Thymus (tissue), 11 donors: Measurements from ENCODE around the gene CLIC6. TPM values are rescaled to one million over a fixed set of nuclear protein-coding genes. Genes with fewer than 3 reads are reported as not detected.

Source experiments
- DNase-seq, 9 donors: peaks; one replicate each; pipeline ENCODE4 v3.0.0-alpha.2; 2013; ENCODE audit warnings: low spot score in 9 of 9, low read depth in 6 of 9, missing footprints in 1 of 9
- H3K27ac ChIP-seq, 2 donors: one replicate each; pipeline ENCODE4 v1.5.1; 2013; ENCODE audit warnings: control low read depth in 1 of 2, low read depth in 1 of 2, low read length in 1 of 2, mild to moderate bottlenecking in 1 of 2, moderate library complexity in 1 of 2
- H3K27me3 ChIP-seq, 2 donors: one replicate each; pipeline ENCODE4 v1.5.1; 2013; ENCODE audit warnings: low read length in 1 of 2; ENCODE audit not compliant: control insufficient read depth in 2 of 2, insufficient read depth in 1 of 2
- H3K36me3 ChIP-seq, 2 donors: one replicate each; pipeline ENCODE4 v1.5.1; 2013; ENCODE audit warnings: low read length in 1 of 2, mild to moderate bottlenecking in 1 of 2, moderate library complexity in 1 of 2; ENCODE audit not compliant: control insufficient read depth in 2 of 2, insufficient read depth in 2 of 2
- H3K4me1 ChIP-seq, 2 donors: one replicate each; pipeline ENCODE4 v1.5.1; 2013; ENCODE audit warnings: low read length in 2 of 2; ENCODE audit not compliant: control insufficient read depth in 2 of 2, insufficient read depth in 2 of 2
- H3K4me3 ChIP-seq, 2 donors: one replicate each; pipeline ENCODE4 v1.5.1; 2013; ENCODE audit warnings: low read length in 2 of 2, control low read depth in 1 of 2, mild to moderate bottlenecking in 1 of 2
- H3K9me3 ChIP-seq, 2 donors: one replicate each; pipeline ENCODE4 v1.5.1; 2013; ENCODE audit warnings: low read length in 1 of 2, mild to moderate bottlenecking in 1 of 2; ENCODE audit not compliant: control insufficient read depth in 2 of 2, insufficient read depth in 1 of 2
- WGBS: extraction: QIAGEN DNeasy Blood & Tissue Kit; methylation state at CpG from one replicate; pipeline ENCODE4 v1.1.7; 2013; 5-methylcytosine and 5-hydroxymethylcytosine counted together
- polyA plus RNA-seq: library from polyadenylated mRNA; stranded (reverse); fragments of 200-250 nt; gene quantifications from one replicate; pipeline ENCODE4 v1.2.3, GENCODE V29; 2013
- total RNA-seq: library from RNA; stranded (reverse); fragments of 120-200 nt; gene quantifications from one replicate; pipeline ENCODE4 v1.2.4, GENCODE V29; 2013
- donor health status: healthy.

The CLIC6 gene
- total and polyA plus RNA-seq, 2 donors, result 3.3 to 22.6 TPM

DNA sequence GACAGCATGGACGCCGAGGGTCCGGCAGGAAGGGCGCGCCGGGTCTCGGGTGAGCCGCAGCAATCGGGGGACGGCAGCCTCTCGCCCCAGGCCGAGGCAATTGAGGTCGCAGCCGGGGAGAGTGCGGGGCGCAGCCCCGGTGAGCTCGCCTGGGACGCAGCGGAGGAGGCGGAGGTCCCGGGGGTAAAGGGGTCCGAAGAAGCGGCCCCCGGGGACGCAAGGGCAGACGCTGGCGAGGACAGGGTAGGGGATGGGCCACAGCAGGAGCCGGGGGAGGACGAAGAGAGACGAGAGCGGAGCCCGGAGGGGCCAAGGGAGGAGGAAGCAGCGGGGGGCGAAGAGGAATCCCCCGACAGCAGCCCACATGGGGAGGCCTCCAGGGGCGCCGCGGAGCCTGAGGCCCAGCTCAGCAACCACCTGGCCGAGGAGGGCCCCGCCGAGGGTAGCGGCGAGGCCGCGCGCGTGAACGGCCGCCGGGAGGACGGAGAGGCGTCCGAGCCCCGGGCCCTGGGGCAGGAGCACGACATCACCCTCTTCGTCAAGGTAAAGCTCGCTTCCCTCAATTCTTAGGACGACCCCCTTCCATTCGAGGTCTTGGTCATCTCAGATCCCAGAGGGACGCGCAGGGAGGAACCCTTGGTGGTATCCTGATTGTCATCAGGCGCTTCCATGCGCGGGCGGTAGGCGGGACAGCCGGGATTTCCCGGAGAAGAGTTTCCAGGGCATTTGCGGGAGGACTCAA lies 1.6 kb downstream of the CLIC6 start:
- H3K4me1 ChIP-seq, result peaks cover 0 to 7% of the 10 kb centered on the region in 2 donors
- H3K4me3 ChIP-seq, result peak overlapping the region; percentile 22 to 28
- H3K27ac ChIP-seq, result no peak overlapping the region
- DNase-seq, result no peak
- WGBS, result 2% methylated on average over 70 of the region's 70 CpGs
- no peaks in the 10 kb centered on the region for H3K36me3 ChIP-seq
- H3K9me3 ChIP-seq, result peaks cover 0 to 2% of the 10 kb centered on the region in 2 donors
- peaks cover 50 to 85% of the 10 kb centered on the region in 2 donors for H3K27me3 ChIP-seq

DNA sequence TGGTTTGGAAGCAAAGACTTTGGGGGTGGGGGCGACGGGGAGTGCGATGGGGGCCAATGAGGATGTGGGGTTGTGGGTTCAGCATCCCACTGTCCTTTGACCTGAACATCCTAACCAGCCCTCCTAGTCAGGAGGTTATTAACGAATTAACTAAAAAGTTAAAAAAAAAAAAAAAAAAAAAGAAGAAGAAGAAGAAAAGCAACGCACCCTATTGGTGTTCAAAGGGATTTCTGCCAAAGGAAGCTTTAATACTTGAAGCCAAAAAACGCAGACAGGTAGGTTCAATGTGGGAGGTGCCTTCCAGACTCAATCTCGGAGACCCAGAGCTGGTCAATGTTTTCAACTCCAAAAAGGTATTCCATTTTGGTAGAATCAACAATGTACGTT lies 2.2 kb downstream of the CLIC6 start:
- DNase-seq, result no peak

DNA sequence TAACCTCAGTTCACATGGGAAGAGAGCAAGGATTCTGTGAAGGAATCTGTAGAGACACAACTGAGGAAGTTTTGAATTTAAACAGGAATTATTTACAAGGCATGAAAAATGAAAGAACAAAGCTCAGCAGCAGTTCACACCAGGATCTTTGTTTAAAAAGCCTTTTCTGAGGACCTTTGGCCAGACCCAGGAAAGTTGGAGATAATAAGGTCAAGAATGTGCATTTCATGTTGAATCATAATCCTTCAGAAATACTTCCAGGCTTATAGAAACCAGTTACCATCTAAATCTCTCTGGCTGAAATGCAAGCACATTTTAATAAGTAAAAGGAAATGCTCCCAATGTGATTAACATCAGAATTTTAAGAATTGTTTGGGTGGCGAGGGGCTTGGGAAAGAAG lies 2.7 kb downstream of the CLIC6 start:
- WGBS, result 91% methylated on average over 1 of the region's 1 CpG

More for the DNA sequence above, 2.2 kb downstream of the CLIC6 start:
- Histone ChIP-seq H3K27me3 (peaks cover 50 to 82% of the 10 kb centered on the region in 2 donors), H3K4me1 (peaks cover 0 to 7% of the 10 kb centered on the region in 2 donors), H3K36me3 (no peaks in the 10 kb centered on the region), H3K4me3 (peak overlapping the region in 1 of 2 donors; percentile 3), H3K9me3 (peaks cover 0 to 2% of the 10 kb centered on the region in 2 donors), H3K27ac (no peak overlapping the region)
- 13% methylated on average over 8 of the region's 8 CpGs for WGBS

DNA sequence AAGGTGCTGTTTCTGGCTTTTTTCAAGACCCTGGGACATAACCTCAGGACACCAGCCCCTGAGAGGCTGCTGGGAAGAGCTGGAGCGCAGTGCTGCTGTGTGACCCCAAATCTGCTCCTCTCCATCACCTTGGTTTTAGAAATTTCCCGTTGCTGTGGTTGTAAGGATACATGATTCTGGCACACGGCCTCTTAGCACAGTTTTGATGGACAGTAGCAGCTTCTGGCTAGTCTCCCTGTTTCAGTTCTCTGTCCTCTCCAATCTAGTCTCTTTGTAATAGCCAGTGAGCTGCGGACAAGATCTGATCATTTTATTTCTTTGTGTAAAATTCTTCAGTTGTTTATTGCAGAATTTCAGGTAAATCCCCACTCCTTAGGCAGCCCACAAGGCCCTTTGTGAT lies 3.1 kb downstream of the CLIC6 start:
- H3K27me3 ChIP-seq, result peaks cover 49 to 81% of the 10 kb centered on the region in 2 donors

More for the DNA sequence above, 2.7 kb downstream of the CLIC6 start:
- Histone ChIP-seq H3K36me3 (no peaks in the 10 kb centered on the region), H3K27me3 (peaks cover 50 to 84% of the 10 kb centered on the region in 2 donors), H3K9me3 (peaks cover 0 to 2% of the 10 kb centered on the region in 2 donors), H3K4me3 (no peak overlapping the region), H3K27ac (no peak overlapping the region), H3K4me1 (peaks cover 0 to 7% of the 10 kb centered on the region in 2 donors)
- DNase-seq, result no peak

DNA sequence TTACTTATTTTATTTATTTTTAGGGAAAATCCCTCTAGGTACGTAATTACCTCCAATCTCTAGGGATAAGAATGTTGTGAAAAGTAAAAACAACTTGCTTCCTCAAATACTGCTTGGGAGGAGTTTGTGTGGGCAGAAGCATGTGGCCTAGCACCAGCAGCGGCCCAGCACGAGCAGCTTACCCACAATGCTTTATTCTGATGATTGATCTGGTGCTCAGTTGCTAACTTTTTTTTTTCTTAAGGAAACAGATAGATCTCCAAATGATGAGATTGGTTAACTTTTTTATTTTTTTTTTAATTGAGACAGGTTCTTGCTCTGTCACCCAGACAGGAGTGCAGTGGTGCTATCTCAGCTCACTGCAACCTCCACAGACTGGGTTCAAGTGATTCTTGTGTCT lies 4.2 kb downstream of the CLIC6 start:
- DNase-seq, result no peak
- Histone ChIP-seq H3K4me3 (no peak overlapping the region), H3K4me1 (peaks cover 0 to 7% of the 10 kb centered on the region in 2 donors), H3K27me3 (peaks cover 38 to 71% of the 10 kb centered on the region in 2 donors), H3K27ac (no peak overlapping the region), H3K36me3 (no peaks in the 10 kb centered on the region), H3K9me3 (peaks cover 0 to 2% of the 10 kb centered on the region in 2 donors)
- 61% methylated on average over 3 of the region's 3 CpGs for WGBS

More for the DNA sequence above, 3.1 kb downstream of the CLIC6 start:
- H3K36me3 ChIP-seq, result no peaks in the 10 kb centered on the region
- H3K4me3 ChIP-seq, result no peak overlapping the region
- no peak for DNase-seq
- peaks cover 0 to 2% of the 10 kb centered on the region in 2 donors for H3K9me3 ChIP-seq
- H3K4me1 ChIP-seq, result peaks cover 0 to 7% of the 10 kb centered on the region in 2 donors
- 92% methylated on average over 4 of the region's 4 CpGs for WGBS
- H3K27ac ChIP-seq, result no peak overlapping the region

DNA sequence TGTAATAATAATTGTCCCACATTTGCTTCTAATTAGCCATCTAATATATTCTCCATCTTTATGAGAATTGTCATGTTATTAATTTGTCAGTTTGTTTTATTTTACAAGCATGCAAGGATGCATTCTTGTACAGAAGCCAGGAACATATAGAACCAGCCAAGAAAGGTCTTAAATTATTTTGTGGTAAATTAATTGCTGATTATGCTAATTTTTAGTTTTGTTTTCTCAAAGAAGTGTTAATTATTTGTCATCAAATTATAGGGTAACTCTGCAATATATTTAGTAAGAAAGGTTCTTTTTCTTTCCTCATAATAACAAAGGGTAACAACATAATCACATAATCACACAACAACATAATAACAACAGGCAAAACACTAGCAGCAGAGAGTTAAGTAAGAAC lies 5.7 kb downstream of the CLIC6 start:
- H3K36me3 ChIP-seq, result no peaks in the 10 kb centered on the region
- peaks cover 0 to 7% of the 10 kb centered on the region in 2 donors for H3K4me1 ChIP-seq
- no peak overlapping the region for H3K4me3 ChIP-seq
- H3K27ac ChIP-seq, result no peak overlapping the region
- peaks cover 0 to under 1% of the 10 kb centered on the region in 2 donors for H3K9me3 ChIP-seq
- H3K27me3 ChIP-seq, result peaks cover 23 to 57% of the 10 kb centered on the region in 2 donors
- no peak for DNase-seq

DNA sequence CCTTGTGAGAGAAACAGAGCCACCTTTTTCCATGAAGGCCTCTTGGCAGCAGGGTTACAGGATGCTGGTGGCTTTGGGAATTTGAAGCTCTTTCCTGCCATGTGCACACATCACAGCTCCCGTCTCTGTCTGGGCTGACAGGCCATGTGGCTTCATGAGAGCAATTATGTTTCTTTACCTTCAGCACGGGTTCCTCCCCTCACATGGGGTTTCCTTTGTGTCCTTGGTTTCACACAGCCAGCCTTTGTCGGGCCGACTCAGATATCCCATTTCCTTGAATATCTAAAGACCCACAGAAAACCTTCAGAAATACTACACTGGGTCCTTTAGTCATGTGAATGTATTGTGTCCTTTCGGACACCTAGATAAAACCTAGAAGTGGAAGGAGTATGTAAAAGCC lies 7.1 kb downstream of the CLIC6 start:
- no peak overlapping the region for H3K4me3 ChIP-seq
- H3K27ac ChIP-seq, result no peak overlapping the region
- peaks cover 0 to 7% of the 10 kb centered on the region in 2 donors for H3K9me3 ChIP-seq
- DNase-seq, result no peak
- no peaks in the 10 kb centered on the region for H3K36me3 ChIP-seq
- whole genome bisulfite sequencing, result 93% methylated on average over 5 of the region's 5 CpGs
- H3K4me1 ChIP-seq, result no peaks in the 10 kb centered on the region
- H3K27me3 ChIP-seq, result peaks cover 11 to 43% of the 10 kb centered on the region in 2 donors

DNA sequence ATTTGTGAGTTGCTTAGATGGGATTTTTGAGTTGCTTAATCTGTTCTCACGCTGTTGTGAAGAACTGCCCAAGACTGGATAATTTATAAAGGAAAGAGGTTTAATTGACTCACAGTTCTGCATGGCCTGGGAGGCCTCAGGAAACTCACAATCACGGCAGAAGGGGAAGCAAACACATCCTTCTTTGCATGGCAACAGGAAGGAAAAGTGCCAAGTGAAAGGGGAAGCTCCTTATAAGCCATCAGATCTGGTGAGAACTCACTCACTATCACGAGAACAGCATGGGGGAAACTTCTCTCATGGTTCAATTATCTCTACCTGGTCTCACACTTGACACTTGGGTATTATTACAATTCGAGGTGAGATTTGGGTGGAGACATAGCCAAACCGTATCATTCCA lies 10.3 kb downstream of the CLIC6 start:
- H3K9me3 ChIP-seq, result peaks cover 0 to 7% of the 10 kb centered on the region in 2 donors
- H3K4me1 ChIP-seq, result no peaks in the 10 kb centered on the region
- H3K27ac ChIP-seq, result no peak overlapping the region
- 56% methylated on average over 5 of the region's 5 CpGs for WGBS
- peaks cover 0 to 12% of the 10 kb centered on the region in 2 donors for H3K27me3 ChIP-seq
- no peak overlapping the region for H3K4me3 ChIP-seq
- H3K36me3 ChIP-seq, result no peaks in the 10 kb centered on the region
- DNase-seq, result no peak

DNA sequence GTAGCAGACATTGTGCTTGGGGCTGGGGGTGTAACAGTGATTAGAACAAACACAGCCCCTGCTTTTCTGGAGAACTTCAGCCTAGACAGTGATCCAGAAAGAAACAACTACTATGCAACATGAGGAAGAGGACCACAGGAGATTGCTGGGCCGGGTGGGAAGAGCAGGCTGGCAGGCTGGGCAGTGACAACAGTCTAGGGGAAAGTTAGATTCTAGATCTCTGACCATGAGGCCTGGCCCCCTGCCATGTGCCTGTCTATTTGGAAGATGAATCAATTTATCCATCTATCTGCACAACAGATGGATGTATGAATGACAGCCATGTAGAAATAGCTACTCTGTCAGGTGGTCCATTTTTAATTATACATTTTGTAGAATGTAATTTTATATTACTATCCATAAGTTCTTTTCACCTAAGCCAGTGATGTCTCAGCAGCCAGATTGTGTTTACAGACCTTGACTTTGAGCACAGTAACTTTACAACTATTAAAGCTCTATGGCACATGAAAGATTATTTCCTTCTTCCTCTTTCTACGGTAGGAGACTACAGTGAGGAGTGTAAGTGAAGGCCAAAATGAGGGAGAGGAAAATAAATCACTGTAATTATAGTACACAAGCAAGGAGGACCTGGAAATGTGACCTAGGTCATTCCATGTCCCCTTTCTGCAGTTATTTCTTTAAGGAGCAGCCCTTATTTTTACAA lies 15.5 kb downstream of the CLIC6 start:
- Histone ChIP-seq H3K36me3 (no peaks in the 10 kb centered on the region), H3K27ac (no peak overlapping the region), H3K27me3 (peaks cover 0 to 10% of the 10 kb centered on the region in 2 donors), H3K4me3 (no peak overlapping the region), H3K9me3 (peaks cover 0 to 7% of the 10 kb centered on the region in 2 donors), H3K4me1 (peaks cover 0 to 2% of the 10 kb centered on the region in 2 donors)
- WGBS, result 87% methylated on average over 2 of the region's 2 CpGs
- DNase-seq, result no peak
